Neural cell (in vitro differentiated cells): ENCODE results near the gene CTBP2. TPM values are rescaled to one million over a fixed set of nuclear protein-coding genes. Genes with fewer than 3 reads are reported as not detected.

Experiments used
- H2AFZ ChIP-seq: fragments of 200-600, 300-800 bp; sonication (generic), shearing (Covaris generic); 2 replicates; pipeline ENCODE4 v1.6.0; 2014; ENCODE audit warnings: low read depth, mild to moderate bottlenecking, antibody characterized with exemption, low read length, moderate library complexity
- H3F3A ChIP-seq: fragments of 200-600 bp; shearing (Covaris generic); 2 replicates; pipeline ENCODE4 v1.6.1; 2016; ENCODE audit warnings: mild to moderate bottlenecking, moderate library complexity, mixed read lengths, antibody characterized with exemption, low read length; ENCODE audit not compliant: insufficient read depth, poor library complexity, severe bottlenecking
- H3K27ac ChIP-seq: fragments of 200-600, 300-800 bp; sonication (generic), shearing (Covaris generic); 2 replicates; pipeline ENCODE4 v1.5.1; 2014; ENCODE audit warnings: mild to moderate bottlenecking, low read length, moderate library complexity
- H3K27me3 ChIP-seq: fragments of 300-800, 200-600 bp; sonication (generic), shearing (Covaris generic); 2 replicates; pipeline ENCODE4 v1.6.0; 2014; ENCODE audit warnings: mild to moderate bottlenecking, low read depth, low read length, moderate library complexity; ENCODE audit not compliant: insufficient read depth
- H3K36me3 ChIP-seq: fragments of 300-800, 200-600 bp; sonication (generic), shearing (Covaris generic); 2 replicates; pipeline ENCODE4 v1.5.1; 2014; ENCODE audit warnings: mild to moderate bottlenecking, antibody characterized with exemption, low read length, moderate library complexity; ENCODE audit not compliant: insufficient read depth
- H3K4me2 ChIP-seq: fragments of 300-800, 200-600 bp; sonication (generic), shearing (Covaris generic); 2 replicates; pipeline ENCODE4 v1.6.0; 2014; ENCODE audit warnings: mild to moderate bottlenecking, low read length
- H3K4me3 ChIP-seq: fragments of 300-800, 200-600 bp; sonication (generic), shearing (Covaris generic); 2 replicates; pipeline ENCODE4 v1.5.1; 2014; ENCODE audit warnings: mild to moderate bottlenecking, low read length, moderate library complexity
- H3K79me2 ChIP-seq: fragments of 200-600 bp; shearing (Covaris generic); replicated peaks from 2 replicates; pipeline ENCODE4 v1.6.0; 2014; ENCODE audit warnings: mild to moderate bottlenecking, low read length, moderate library complexity; ENCODE audit not compliant: insufficient read depth
- H3K9ac ChIP-seq: fragments of 300-800, 200-600 bp; sonication (generic), shearing (Covaris generic); 2 replicates; pipeline ENCODE4 v1.6.1; 2016; ENCODE audit warnings: mild to moderate bottlenecking, low read length, mixed read lengths
- H3K9me2 ChIP-seq: fragments of 200-600 bp; shearing (Covaris generic); 2 replicates; pipeline ENCODE4 v1.6.1; 2016; ENCODE audit warnings: mild to moderate bottlenecking, low read length, mixed read lengths; ENCODE audit not compliant: insufficient read depth
- H3K9me3 ChIP-seq: fragments of 200-600, 300-800 bp; sonication (generic), shearing (Covaris generic); 2 replicates; pipeline ENCODE4 v1.6.1; 2016; ENCODE audit warnings: mild to moderate bottlenecking, mixed run types, low read length, moderate library complexity, mixed read lengths
- H4K20me1 ChIP-seq: fragments of 200-600 bp; shearing (Covaris generic); 2 replicates; pipeline ENCODE4 v1.6.1; 2016; ENCODE audit warnings: mild to moderate bottlenecking, mixed run types; ENCODE audit not compliant: insufficient read depth
- EP300 ChIP-seq: fragments of 450-650 bp; conservative IDR thresholded peaks from 2 replicates; pipeline ENCODE4 v1.6.1; 2014; ENCODE audit warnings: antibody characterized with exemption, mild to moderate bottlenecking, moderate library complexity; ENCODE audit not compliant: poor library complexity, severe bottlenecking
- EZH2 ChIP-seq: fragments of 200-600, 300-800 bp; shearing (Covaris generic), sonication (generic); IDR thresholded peaks from 2 replicates; pipeline ENCODE4 v1.6.1; 2014; ENCODE audit warnings: antibody characterized with exemption, low read length, borderline replicate concordance, mild to moderate bottlenecking; ENCODE audit not compliant: insufficient read depth, poor library complexity, severe bottlenecking
- MXI1 ChIP-seq: fragments of 450-650 bp; conservative IDR thresholded peaks from 2 replicates; pipeline ENCODE4 v1.6.1; 2014; ENCODE audit warnings: antibody characterized with exemption, mild to moderate bottlenecking; ENCODE audit not compliant: poor library complexity, severe bottlenecking
- POLR2AphosphoS5 ChIP-seq: IDR thresholded peaks from 2 replicates; pipeline ENCODE4 v1.6.1; 2012
- RAD21 ChIP-seq: fragments of 450-650 bp; conservative IDR thresholded peaks from 2 replicates; pipeline ENCODE4 v1.6.1; 2014; ENCODE audit warnings: antibody characterized with exemption, mild to moderate bottlenecking, moderate library complexity
- REST ChIP-seq: IDR thresholded peaks from 2 replicates; pipeline ENCODE4 v1.6.1; 2012; ENCODE audit warnings: borderline replicate concordance
- SMC3 ChIP-seq: fragments of 450-650 bp; conservative IDR thresholded peaks from 2 replicates; pipeline ENCODE4 v1.6.1; 2014; ENCODE audit warnings: antibody characterized with exemption, mild to moderate bottlenecking, moderate library complexity; ENCODE audit not compliant: poor library complexity
- TAF1 ChIP-seq: IDR thresholded peaks from 2 replicates; pipeline ENCODE4 v1.6.1; 2012; ENCODE audit warnings: low read depth
- polyA plus RNA-seq: library from polyadenylated mRNA; depleted of rRNA; stranded (reverse); fragments of >200 nt; gene quantifications from 2 replicates; pipeline ENCODE4 v1.2.3, GENCODE V29; 2014
- TF ChIP-seq, protein P1 (sequence below): fragments of 450-650 bp; IDR thresholded peaks from 2 replicates; pipeline ENCODE4 v1.5.1; 2014; ENCODE audit warnings: antibody characterized with exemption, mild to moderate bottlenecking, moderate library complexity; ENCODE audit not compliant: poor library complexity, severe bottlenecking

Gene CTBP2
- polyA plus RNA-seq, 1 donor from 2014 or later, result 59.5 TPM

GRCh38 chr10:125129076-125129458 is 31.3 kb downstream of the CTBP2 start:
- Histone ChIP-seq H3K4me3 (no peak overlapping the region), H4K20me1 (no peaks in the 10 kb centered on the region), H3K9me2 (no peaks in the 10 kb centered on the region), H3K27me3 (no peaks in the 10 kb centered on the region), H3K4me2 (no peak overlapping the region), H3K27ac (no peak overlapping the region), H3F3A (no peaks in the 10 kb centered on the region), H3K9ac (no peak overlapping the region), H3K9me3 (no peaks in the 10 kb centered on the region), H2AFZ (no peak overlapping the region), H3K79me2 (peaks cover 91% of the 10 kb centered on the region), H3K36me3 (no peaks in the 10 kb centered on the region)
- TF ChIP-seq POLR2AphosphoS5, result no peak

GRCh38 chr10:125128397-125129075 is 31.8 kb downstream of the CTBP2 start:
- H3F3A ChIP-seq, result no peaks in the 10 kb centered on the region
- no peak overlapping the region for H3K4me2 ChIP-seq
- no peak overlapping the region for H3K27ac ChIP-seq
- H3K36me3 ChIP-seq, result no peaks in the 10 kb centered on the region
- H3K9me3 ChIP-seq, result no peaks in the 10 kb centered on the region
- no peak overlapping the region for H3K9ac ChIP-seq
- H4K20me1 ChIP-seq, result no peaks in the 10 kb centered on the region
- H3K9me2 ChIP-seq, result no peaks in the 10 kb centered on the region
- H3K79me2 ChIP-seq, result peaks cover 91% of the 10 kb centered on the region
- no peak overlapping the region for H3K4me3 ChIP-seq
- no peak overlapping the region for H2AFZ ChIP-seq
- H3K27me3 ChIP-seq, result no peaks in the 10 kb centered on the region
- TF ChIP-seq REST (no peak), TAF1 (no peak), SMC3 (no peak), RAD21 (no peak), MXI1 (no peak), EZH2 (no peak), POLR2AphosphoS5 (no peak), EP300 (no peak)
- TF ChIP-seq, protein P1, sequence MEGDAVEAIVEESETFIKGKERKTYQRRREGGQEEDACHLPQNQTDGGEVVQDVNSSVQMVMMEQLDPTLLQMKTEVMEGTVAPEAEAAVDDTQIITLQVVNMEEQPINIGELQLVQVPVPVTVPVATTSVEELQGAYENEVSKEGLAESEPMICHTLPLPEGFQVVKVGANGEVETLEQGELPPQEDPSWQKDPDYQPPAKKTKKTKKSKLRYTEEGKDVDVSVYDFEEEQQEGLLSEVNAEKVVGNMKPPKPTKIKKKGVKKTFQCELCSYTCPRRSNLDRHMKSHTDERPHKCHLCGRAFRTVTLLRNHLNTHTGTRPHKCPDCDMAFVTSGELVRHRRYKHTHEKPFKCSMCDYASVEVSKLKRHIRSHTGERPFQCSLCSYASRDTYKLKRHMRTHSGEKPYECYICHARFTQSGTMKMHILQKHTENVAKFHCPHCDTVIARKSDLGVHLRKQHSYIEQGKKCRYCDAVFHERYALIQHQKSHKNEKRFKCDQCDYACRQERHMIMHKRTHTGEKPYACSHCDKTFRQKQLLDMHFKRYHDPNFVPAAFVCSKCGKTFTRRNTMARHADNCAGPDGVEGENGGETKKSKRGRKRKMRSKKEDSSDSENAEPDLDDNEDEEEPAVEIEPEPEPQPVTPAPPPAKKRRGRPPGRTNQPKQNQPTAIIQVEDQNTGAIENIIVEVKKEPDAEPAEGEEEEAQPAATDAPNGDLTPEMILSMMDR, result no peak
